Stimulated activated CD8-positive, alpha-beta memory T cell treated with anti-CD3 and anti-CD28 coated beads, Interleukin-4, amount 100 ng/mL, for 48 hours (primary cell): ENCODE data around the gene PTPRO.
A peak's percentile ranks its signal among the peaks of the same experiment; 100 is the strongest.

Experiments used
- DNase-seq: peaks from one replicate; pipeline ENCODE4 v3.0.0-alpha.2; 2020

The PTPRO gene

DNA sequence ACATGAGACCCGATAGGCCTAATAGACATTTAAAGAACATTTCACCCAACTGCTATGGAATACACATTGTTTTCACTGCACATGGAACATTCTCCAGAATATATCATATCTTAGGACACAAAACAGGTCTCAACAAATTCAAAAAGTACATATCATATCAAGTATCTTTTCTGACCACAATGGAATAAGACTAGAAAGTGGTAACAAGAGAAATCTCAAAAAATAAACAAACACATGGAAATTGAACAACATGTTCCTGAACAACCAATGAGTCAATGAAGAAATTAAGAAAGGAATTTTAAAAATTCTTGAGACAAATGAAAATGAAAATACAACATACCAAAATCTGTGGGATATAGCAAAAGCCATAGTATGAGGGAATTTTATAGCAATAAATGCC, 208.1 kb downstream of the PTPRO start:
- DNase-seq = no peak

DNA sequence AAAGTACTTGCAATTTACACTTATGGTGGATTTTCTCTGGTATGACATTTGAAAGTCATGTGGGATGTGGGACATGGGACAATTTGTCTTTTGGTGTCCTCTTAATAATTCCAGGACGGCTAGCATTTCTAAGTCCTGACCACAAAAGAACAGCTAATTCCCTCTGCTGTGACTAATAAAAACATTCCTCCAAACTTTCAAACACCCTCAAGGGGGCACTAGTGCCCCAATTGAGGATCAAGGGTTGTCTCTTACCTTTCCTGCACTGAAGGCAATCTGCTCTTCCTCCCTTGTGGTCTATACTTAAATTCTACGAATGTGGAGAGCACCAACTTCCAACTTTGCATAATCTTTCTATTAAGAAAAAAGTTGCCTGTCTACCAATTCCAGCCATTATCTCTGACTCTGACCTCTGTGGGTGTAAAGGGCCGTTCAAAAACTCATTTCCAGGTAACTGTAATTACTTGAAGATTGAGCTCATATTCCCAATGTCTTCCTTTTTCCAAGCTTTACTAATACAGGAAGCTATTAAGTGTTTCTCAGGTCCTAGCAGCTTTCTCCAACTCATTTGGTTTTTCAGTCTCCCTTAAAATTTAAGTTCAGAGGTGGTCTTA, 210.2 kb downstream of the PTPRO start:
- DNase-seq = peak; percentile 43

DNA sequence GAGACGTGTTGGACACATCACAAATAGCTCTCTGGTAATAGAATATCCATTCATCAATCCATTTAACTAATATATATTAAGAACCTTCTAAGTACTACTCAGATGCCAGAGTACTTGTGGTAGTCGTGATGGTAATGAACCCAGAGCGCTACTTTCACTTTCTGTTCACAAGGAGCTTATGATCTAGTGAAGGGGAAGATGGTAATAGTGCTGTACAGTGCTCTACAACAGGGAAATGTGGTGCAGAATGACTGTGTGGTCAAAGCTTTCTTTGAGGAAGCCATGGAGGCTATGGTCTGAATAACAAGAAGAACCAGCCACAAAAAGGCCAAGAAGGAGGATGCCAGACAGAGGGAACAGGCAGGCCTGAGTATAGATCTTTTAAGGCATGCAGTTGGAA, 212.0 kb downstream of the PTPRO start:
- DNase-seq = no peak

DNA sequence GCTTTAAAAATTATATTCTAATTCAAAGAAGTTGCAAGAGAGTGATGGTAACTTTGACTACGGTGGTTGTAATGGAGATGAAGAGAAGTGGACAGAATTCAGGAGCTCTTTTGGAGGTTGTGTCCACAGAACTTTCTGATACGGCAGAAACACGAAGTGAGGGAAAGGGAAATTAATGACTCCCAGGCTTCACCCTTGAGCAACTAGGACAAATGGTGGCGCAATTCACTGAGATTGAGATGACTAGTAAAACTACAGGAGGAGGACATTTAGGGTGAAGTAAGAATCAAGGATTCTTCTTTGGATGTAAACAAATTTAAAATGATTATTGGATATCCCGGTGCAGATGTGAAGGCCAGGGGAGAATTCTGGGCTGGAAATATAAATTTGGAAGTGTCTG, 212.6 kb downstream of the PTPRO start:
- DNase-seq = no peak

DNA sequence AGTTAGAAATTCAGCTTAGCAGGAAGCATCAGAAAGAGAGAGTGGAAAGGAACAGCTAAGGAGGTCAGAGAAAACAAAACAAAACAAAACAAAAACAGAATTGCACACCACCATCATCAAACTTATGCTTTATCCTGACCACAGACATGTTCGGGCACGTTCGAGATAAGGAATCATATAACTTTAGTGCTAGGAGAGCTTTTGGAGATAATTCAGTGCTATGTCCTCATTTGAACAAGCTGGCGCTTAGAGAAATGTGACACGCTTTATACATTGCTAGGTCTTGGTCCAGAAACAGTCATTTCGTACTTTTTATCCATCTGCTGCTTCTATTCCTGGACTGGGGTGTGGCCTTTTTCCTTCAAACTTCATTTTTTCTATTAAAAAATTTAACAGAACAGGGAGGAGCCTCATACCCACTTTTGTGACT, 213.1 kb downstream of the PTPRO start:
- no peak for DNase-seq

DNA sequence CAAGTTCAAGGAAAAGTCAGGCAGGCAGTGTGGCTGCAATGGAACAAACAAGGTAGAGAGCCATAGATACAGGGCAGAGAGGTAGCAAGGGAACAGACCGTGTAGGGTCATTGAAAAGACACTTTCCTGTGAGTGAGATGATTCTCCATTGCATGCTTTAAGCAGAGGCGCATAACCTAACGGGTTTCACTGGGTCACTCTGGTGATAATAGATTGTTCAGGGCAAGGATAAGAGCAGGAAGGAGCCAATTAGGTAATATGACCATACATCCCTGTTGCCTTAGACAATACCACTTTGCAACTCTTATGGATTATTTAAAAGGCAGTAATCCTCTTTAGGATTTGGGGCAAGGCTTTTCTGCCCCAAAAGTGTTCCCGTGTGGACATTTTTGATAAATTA, 214.1 kb downstream of the PTPRO start:
- DNase-seq = no peak

DNA sequence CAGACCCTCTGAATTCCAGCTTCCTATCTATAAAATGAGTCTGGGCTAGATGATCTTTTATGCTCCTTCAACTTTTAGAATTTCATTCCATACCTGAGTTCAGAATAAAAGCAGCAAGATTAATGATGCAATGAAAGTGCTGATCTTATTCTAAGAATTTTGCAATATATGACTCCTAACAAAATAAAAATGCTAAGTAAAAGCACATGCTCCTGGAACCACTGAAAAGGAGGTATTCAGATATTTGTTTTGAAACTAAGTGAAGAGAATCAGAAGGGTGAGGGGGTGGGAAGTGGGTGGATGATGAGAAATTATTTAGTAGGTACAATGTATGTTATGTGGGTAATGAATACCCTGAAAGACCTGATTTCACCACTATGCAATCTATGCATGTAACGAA, 216.6 kb downstream of the PTPRO start:
- no peak for DNase-seq

DNA sequence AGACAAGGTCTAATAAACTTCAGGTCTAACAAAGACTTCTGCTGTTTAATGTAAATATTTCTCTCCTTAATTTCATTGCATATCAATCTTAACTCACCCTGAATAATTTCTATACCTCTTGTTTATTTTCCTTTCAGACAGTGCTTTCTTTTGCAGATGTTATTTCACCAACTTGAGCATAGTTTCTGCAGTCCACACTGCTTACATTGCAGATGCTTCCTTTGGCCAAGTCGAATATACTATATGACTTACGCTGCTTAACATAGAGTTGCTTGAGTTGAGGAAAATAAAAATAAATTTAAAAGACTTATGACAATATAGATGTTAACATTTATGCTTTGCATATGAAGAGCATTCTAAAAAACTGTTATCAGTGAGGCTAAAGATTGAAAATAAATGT, 217.7 kb downstream of the PTPRO start:
- no peak for DNase-seq

DNA sequence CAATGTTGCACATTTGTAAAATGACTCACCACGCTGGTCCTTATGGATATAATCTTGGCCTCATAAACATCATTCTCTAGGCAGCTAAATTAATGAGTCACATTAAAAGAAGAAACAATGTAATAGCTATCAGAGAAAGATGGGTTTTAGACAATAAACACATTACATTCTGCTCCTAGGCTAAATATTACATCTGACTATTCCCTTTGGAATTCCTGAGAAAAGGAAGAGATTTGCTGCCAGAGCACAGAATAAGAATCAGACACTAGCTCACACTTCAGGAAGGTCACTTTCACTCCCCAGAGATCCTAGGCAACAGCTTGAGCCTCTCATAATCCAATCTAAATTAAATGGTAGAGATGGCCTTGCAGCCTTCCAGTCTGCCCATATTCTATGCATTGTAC, 218.2 kb downstream of the PTPRO start:
- no peak for DNase-seq

DNA sequence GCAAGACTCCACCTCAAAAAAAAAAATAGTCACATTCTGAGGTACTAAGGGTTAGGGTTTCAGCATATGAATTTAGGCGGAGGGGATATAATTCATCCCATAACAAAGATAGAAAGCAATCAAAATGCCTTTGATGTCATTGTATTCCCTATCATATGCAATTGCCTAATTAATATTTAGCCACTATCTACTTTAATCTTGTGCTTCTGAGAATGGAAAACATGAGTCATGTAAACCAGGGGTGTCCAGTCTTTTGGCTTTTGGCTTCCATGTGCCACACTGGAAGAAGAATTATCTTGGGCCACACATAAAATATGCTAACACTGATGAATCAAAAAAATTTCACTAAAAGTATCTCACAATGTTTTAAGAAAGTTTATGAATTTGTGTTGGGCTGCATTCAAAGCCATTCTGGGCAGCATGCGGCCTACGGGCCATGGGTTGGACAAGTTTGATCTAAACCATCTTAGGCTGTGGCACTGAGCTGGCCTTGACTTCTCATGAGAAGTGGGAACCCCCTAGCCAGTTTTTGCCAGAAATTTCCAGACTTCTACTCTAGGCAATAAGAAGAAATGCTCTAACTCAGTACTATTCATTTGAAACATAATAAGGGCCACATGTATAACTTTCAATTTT, 219.8 kb downstream of the PTPRO start:
- no peak for DNase-seq

DNA sequence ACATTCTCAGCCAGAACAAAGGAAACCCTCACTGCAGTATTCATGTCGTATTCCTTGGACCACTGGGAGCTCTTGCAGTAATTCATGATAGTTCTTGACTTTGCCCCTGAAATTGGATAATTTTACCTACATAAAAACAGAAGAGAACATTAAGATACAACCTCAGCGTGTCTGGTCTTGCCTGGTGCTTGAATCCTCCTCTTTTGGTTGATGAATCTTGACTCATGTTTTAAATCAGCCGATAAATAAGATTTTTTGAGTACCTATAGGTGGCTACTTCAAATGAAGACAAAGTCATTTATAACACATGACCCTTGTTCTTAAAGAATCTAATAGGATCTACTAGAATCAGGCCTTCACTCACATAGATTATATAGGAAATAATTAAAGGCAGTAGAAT, 221.0 kb downstream of the PTPRO start:
- DNase-seq = no peak

DNA sequence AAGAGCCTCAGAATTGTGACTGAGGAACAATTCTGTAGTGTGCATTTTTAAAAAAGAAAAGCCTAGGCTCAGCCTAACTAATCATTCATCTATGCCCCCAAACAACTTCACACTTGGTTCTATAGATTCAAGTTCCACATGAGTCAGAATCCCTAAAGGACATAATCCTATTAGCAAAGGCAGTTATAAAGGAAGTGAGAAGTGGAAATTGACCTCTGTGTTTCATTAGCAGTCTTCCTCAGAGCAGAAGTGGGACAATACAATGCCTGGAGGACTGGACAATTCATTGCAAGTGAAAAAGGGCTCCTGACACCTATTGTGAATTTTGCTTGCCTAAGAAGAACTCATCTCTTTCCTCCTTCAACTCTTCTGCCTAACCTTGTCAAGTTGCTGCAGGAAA, 222.3 kb downstream of the PTPRO start:
- DNase-seq = no peak

DNA sequence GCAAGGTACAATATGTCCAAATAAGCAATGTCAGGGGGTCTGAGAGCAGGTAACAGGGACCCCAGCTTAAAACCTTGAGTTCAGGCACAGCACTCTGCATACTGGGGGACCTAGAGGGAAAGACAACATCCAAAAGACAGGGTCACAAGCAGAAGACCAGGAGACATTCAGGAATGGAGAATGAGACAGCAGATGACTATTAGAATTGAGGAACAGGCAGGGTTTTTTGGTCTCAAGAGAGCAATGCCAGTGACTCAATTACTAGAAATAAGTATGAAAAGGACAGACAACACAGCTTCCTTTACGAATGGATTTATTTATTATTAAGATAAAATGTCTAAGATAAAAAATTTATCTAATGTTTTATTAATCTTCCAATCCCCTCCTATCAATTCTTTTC, 223.0 kb downstream of the PTPRO start:
- DNase-seq = no peak

DNA sequence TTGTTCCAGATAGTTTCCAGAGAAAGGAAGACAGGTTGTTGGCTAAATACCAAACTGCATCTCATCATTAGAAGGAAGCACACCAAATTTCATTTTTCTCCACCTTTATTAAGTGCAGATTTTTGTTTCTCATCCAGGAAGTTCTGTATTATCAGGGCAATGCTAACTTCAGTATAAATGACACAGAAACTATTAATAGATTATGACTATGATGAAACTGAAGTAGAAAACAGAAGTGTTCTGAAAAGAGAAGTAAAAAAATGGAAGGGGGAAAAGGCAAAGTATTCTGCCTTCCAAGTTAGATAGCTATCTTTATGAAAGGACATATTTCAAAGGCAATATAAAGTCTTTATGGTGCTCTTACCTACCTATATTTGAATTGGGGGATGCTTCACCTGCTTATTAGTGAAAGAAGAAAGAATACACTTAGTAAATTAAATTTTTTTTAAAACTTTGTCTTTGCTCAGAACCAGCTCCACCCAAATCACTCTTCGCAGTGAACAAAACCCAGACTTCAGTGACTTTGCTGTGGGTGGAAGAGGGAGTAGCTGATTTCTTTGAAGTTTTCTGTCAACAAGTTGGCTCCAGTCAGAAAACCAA, 223.9 kb downstream of the PTPRO start:
- no peak for DNase-seq

DNA sequence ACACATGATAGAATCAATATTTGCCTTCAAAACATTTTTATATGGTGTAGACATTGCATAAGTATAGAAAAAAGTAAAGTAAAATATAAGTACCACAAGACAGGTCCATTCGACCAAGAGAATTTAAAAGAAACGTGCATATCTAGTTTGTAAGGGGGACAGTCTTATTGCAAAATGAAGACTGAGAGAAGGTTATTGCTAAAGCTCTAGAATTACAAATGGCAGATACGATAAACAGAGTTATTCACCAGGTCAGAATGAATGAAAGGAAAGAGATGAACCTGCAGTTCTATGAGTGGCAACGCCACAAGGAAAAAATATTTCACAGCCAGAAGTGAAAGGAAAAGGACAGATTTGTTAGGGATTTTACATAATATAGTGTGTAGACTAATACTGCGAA, 224.8 kb downstream of the PTPRO start:
- DNase-seq = no peak

DNA sequence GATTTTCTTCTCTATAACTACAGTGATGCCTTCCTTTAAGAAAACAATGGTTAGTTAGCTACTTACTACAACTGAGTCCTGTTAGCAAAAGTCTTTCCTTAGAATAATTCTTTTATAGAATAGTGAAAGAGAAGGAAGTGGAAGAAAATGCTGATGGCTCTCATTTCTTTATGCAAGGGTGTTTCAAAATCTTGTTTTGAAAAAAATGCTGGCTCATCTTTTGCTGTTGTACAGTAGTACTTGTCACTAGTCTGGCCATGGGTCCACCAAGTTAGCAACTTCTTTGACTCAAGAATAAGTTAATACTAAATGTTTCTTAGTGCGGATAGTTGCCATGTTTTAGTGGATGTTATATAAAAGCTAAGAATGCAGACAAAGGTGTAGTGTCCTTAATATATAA, 225.4 kb downstream of the PTPRO start:
- no peak for DNase-seq

DNA sequence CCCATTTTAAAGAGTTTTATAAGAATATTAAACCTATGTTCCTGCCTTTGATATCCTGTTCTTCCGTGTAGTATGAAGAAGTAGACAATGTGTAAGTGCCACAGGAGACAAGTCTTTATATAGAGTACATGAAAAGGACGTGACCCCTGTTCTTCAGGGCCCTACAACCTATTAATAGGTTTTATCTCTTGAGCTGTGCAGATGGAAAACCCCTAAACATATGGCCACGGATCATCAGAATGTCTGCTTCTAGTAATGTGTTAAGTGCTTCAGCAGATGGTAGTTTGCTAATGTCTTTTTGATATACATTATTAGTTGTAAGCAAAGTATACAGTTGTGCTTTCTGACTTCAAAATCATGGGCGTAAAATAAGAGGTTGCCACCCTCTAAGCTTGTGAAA, 228.5 kb downstream of the PTPRO start:
- no peak for DNase-seq

DNA sequence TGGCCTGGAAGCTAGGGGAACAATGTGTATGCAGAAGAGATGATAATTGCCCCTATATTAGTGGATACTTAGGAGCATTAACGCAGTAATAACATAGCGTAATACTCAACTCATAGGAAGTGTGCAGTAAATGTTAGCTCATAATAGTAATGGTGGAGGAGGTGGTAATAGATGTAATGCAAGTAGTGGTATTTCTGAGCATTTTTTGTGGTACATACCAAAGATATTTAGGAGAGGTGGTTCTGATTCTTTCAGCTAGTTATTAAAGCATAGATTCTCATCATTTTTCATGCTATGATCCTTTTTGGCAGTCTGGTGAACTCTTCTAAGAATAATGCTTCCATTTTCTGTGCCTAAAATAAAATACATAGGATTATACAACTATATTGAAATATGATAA, 233.1 kb downstream of the PTPRO start:
- no peak for DNase-seq

DNA sequence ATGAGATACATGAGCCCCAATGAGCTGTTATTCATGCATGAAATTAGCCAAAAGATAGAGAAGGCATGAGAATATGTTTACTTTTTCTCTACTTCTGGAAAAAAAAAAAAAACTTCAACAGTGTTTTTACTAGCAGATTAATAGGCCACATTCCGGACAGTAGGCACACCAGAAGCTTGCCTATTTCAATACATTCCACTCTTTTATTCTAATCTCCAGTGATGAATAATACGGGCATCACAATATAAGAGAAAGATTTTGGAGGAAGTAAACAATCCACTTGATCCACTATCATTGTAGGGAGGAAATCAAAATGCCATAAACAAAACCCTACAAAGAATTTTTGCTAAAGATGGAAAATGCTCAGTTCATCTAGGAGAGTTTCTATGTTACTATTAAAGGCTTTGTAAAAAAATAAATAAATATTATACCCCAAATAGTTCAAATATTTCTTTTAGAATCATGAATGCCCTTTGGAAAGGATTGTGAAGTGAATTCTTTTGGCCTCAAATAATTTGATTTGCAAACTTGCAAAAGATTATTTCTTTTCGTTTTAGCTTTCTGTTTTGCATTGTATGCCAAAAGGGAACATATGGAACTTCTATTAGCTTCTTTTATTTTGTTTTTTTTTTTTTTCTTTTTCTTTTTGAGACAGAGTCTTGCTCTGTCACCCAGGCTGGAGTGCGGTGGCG, 234.2 kb downstream of the PTPRO start:
- no peak for DNase-seq

DNA sequence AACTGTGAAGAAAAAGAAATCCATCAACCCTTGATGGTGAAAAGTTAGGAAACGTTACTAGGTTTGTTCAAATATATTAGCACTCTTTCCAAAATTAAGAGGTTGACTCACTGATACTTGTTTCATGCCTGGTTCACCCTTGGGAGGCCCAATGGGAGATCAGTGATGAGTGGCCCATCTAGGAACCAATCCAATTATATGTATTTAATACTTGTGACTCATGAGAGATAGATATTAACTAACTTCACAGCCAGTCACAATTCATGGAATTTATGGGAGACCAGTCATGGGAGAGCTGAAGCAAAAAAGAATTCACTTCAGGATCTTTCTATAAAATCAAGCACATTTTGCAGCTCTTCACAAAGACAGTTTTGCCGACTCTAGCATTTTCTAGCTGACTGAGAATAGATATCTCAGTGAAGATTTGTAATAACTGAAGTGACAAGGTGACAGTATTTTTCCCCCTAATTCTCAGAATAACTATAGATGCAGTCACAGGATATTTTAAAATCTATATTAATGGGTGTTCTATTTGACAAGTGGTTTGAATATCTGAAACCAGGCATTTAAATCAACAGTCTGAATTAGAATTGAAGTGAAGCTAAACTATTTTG, 236.7 kb downstream of the PTPRO start:
- DNase-seq = no peak

DNA sequence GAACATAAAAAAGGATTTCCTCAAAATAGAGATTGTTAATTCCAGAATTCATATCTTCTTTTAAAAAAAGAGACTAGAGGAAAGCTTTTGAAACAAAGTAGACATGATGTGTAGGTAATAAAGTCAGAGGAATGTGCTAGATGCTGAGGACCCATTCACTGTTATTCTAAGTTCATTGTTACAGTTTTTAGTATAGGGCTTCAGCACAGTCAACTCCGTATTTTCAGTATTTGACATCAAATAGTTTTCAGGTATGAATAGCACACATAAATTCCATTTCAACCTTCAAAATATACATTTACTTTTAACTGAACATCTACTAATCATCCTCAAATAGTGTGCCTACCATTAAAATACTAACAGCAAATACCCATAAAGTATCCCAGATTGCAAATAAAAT, 239.1 kb downstream of the PTPRO start:
- no peak for DNase-seq

DNA sequence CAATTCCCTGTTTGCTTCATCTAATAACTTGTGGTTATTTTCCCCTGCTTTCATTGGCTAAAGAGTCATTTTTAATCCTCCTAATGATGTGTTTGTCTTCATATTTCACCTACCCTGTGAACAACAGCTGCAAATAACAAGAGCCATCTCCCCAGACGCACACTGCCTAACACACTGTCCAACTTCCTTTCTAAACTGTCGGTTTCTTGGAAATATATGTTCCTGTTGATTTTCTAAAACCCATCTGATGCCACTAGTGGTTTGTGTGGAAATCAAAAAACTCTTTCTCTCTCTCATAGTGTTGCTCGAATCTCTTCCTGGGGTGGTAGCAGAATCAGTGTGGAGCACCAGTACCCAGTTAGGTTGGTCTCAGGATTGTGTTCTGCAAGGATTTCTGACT, 240.0 kb downstream of the PTPRO start:
- no peak for DNase-seq

DNA sequence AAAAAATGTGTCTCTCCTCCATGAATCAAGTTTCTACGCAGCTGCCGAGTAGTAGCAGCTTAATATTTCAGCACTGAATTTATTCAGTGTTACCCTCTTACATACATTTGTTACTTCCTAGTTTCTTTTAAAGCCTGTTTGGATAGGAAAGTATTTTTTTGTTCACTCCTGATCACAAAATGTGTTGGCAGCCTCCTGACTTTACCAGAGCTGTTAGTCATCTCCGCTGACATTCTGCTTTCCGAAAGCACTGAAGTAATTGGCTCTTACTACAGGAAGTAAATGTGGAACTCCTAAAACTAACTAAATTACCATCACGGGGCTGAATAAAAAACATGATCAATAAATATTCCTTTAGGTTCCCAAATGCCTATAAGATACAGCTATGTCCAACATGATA, 241.4 kb downstream of the PTPRO start:
- no peak for DNase-seq

DNA sequence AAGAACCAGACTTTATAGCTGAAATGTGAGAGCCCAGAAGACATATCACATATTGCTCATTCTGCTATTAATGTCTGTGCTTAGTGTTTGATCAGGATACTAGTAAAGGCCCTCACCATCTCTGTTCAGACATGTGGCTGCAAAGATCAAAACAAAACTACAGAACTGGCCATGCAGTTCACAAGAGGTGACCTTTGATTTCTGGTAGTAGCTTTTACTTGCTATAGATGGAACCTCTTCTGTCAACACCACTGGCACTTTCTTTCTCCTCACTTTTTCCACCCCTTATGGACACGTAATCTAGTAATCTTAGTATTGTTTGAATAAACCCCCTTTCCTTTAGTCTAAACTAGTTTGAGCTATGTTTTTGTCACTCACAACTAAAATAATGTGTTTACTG, 252.0 kb downstream of the PTPRO start:
- DNase-seq = no peak
